IMR-90 (cell line): ENCODE measurements around the gene SMC1B. TPM values are rescaled to one million over a fixed set of nuclear protein-coding genes. Genes with fewer than 3 reads are reported as not detected.

ENCODE experiments used
- ATAC-seq: fragments of 200-7000 bp; cut with Tn5 transposase; 2 replicates; pipeline ENCODE4 v1.9.1; 2020; ENCODE audit warnings: low read depth, mild to moderate bottlenecking, moderate library complexity
- BruUV-seq: library from RNA; stranded (reverse); fragments of 400-500 nt; replicated peaks from 2 replicates; lab custom pipeline; 2021; lab: Mats Ljungman, UMichigan
- CTCF ChIA-PET: fragments of 300-600 bp; formaldehyde crosslinking; extraction: SDS; loops from one replicate; lab custom pipeline; 2021; ENCODE audit warnings: antibody characterized with exemption; lab: Yijun Ruan, JAX
- POLR2A ChIA-PET: fragments of 300-600 bp; sonication (Branson Sonifier 250); formaldehyde crosslinking; loops from one replicate; lab custom pipeline; 2022; ENCODE audit warnings: antibody characterized with exemption; ENCODE audit not compliant: unreplicated experiment; lab: Charles Lee
- DNase-seq: peaks from one replicate; pipeline ENCODE4 v3.0.0; 2013
- H2AFZ ChIP-seq: replicated peaks from 2 replicates; pipeline ENCODE3; 2013; ENCODE audit warnings: low read length, mild to moderate bottlenecking; ENCODE audit not compliant: poor library complexity
- H2AK5ac ChIP-seq: 2 replicates; pipeline ENCODE4 v1.6.1; 2013; ENCODE audit warnings: low read depth, low read length, inconsistent platforms
- H2AK9ac ChIP-seq: replicated peaks from 2 replicates; pipeline ENCODE3; 2013; ENCODE audit warnings: mild to moderate bottlenecking, low read depth, low read length, moderate library complexity; ENCODE audit not compliant: poor library complexity
- H2BK120ac ChIP-seq: 2 replicates; pipeline ENCODE4 v1.6.1; 2013; ENCODE audit warnings: low read depth, low read length, inconsistent platforms
- H2BK15ac ChIP-seq: 3 replicates; pipeline ENCODE4 v1.6.1; 2013; ENCODE audit warnings: low read depth, low read length, inconsistent platforms
- H2BK20ac ChIP-seq: 2 replicates; pipeline ENCODE4 v1.6.1; 2013; ENCODE audit warnings: low read depth, mild to moderate bottlenecking, inconsistent platforms, low read length, moderate library complexity
- H2BK5ac ChIP-seq: 2 replicates; pipeline ENCODE4 v1.6.1; 2013; ENCODE audit warnings: mild to moderate bottlenecking, low read depth, low read length, inconsistent platforms; ENCODE audit not compliant: poor library complexity, severe bottlenecking
- H3K14ac ChIP-seq: replicated peaks from 2 replicates; pipeline ENCODE4 v1.6.1; 2013; ENCODE audit warnings: low read depth, low read length, inconsistent platforms
- H3K18ac ChIP-seq: 2 replicates; pipeline ENCODE4 v1.6.1; 2013; ENCODE audit warnings: low read depth, low read length, control low read depth
- H3K23ac ChIP-seq: 2 replicates; pipeline ENCODE4 v1.6.1; 2013; ENCODE audit warnings: low read depth, low read length, inconsistent platforms
- H3K27ac ChIP-seq: 2 replicates; pipeline ENCODE4 v1.5.1; 2013; ENCODE audit warnings: mild to moderate bottlenecking, control low read depth, low read length; ENCODE audit not compliant: insufficient read depth
- H3K27me3 ChIP-seq: 2 replicates; pipeline ENCODE4 v1.6.1; 2013; ENCODE audit warnings: low read length; ENCODE audit not compliant: control insufficient read depth, insufficient read depth
- H3K36me3 ChIP-seq: 2 replicates; pipeline ENCODE4 v1.6.1; 2013; ENCODE audit warnings: low read length, mixed read lengths; ENCODE audit not compliant: control insufficient read depth, insufficient read depth
- H3K4ac ChIP-seq: 2 replicates; pipeline ENCODE4 v1.6.1; 2013; ENCODE audit warnings: low read depth, low read length, inconsistent platforms
- H3K4me1 ChIP-seq: 2 replicates; pipeline ENCODE4 v1.6.1; 2013; ENCODE audit warnings: low read length, mixed read lengths; ENCODE audit not compliant: control insufficient read depth, insufficient read depth
- H3K4me2 ChIP-seq: 2 replicates; pipeline ENCODE4 v1.6.1; 2013; ENCODE audit warnings: low read depth, mild to moderate bottlenecking, control low read depth, low read length, moderate library complexity
- H3K4me3 ChIP-seq: 2 replicates; pipeline ENCODE4 v1.5.1; 2013; ENCODE audit warnings: low read depth, mild to moderate bottlenecking, control low read depth, low read length, moderate library complexity; ENCODE audit not compliant: insufficient read depth
- H3K56ac ChIP-seq: 2 replicates; pipeline ENCODE4 v1.6.1; 2013; ENCODE audit warnings: low read length, inconsistent platforms; ENCODE audit not compliant: insufficient read depth; ENCODE audit errors: extremely low read depth
- H3K79me1 ChIP-seq, 2 experiments: 2 replicates each; pipeline ENCODE4 v1.6.1; 2013; ENCODE audit warnings: low read length in 2 of 2, inconsistent platforms in 1 of 2, low read depth in 1 of 2
- H3K9ac ChIP-seq: 2 replicates; pipeline ENCODE4 v1.6.1; 2013; ENCODE audit warnings: low read depth, low read length, control low read depth
- H3K9me1 ChIP-seq: 2 replicates; pipeline ENCODE4 v1.6.1; 2013; ENCODE audit warnings: low read length, inconsistent platforms; ENCODE audit not compliant: insufficient read depth
- H3K9me3 ChIP-seq: 2 replicates; pipeline ENCODE4 v1.6.1; 2013; ENCODE audit warnings: low read length; ENCODE audit not compliant: control insufficient read depth, insufficient read depth
- H4K20me1 ChIP-seq: 2 replicates; pipeline ENCODE4 v1.6.1; 2013; ENCODE audit warnings: low read length, inconsistent platforms; ENCODE audit not compliant: insufficient read depth
- H4K5ac ChIP-seq: 2 replicates; pipeline ENCODE4 v1.6.1; 2013; ENCODE audit warnings: mild to moderate bottlenecking, low read depth, low read length, control low read depth
- H4K8ac ChIP-seq, 2 experiments: 2 replicates each; pipeline ENCODE4 v1.6.1; 2013; ENCODE audit warnings: low read depth in 2 of 2, low read length in 2 of 2, control low read depth in 1 of 2, inconsistent platforms in 1 of 2
- H4K91ac ChIP-seq: 2 replicates; pipeline ENCODE4 v1.6.1; 2013; ENCODE audit warnings: low read depth, low read length, inconsistent platforms; ENCODE audit not compliant: insufficient read depth
- CTCF ChIP-seq: conservative IDR thresholded peaks from 2 replicates; pipeline ENCODE4 v1.5.1; 2012; ENCODE audit warnings: mild to moderate bottlenecking, low read depth, low read length, improper control_type of control experiment
- MAZ ChIP-seq: IDR thresholded peaks from 2 replicates; pipeline ENCODE4 v1.6.1; 2012; ENCODE audit warnings: low read depth, mild to moderate bottlenecking, low read length, improper control_type of control experiment, moderate library complexity, borderline replicate concordance
- NFE2L2 ChIP-seq: fragments of 150-350 bp; IDR thresholded peaks from 2 replicates; pipeline ENCODE4 v1.6.1; 2016; ENCODE audit warnings: low read depth, mild to moderate bottlenecking, low read length
- POLR2A ChIP-seq: IDR thresholded peaks from 2 replicates; pipeline ENCODE4 v1.6.1; 2012; ENCODE audit warnings: mild to moderate bottlenecking, low read depth, low read length
- RFX5 ChIP-seq: IDR thresholded peaks from 2 replicates; pipeline ENCODE4 v1.8.0; 2012; ENCODE audit warnings: low read depth, mild to moderate bottlenecking, low read length, moderate library complexity
- WGBS, 2 experiments: methylation state at CpG; one replicate each; pipeline versions ENCODE4 v1.1.5 to v1.1.7; 2013; ENCODE audit warnings: missing lambda C conversion rate in 2 of 2; ENCODE audit not compliant: insufficient read length in 1 of 2; ENCODE audit errors: extremely low coverage in 2 of 2; 5-methylcytosine and 5-hydroxymethylcytosine counted together
- dilution Hi-C: fragments of 300-500 bp; cut with HindIII; formaldehyde crosslinking; loops from one replicate; pipeline ENCODE4 v1.14.3; 2018; ENCODE audit warnings: low sequenced_read_pairs; ENCODE audit not compliant: unreplicated experiment
- in situ Hi-C: fragments of 300-500 bp; cut with MboI; formaldehyde crosslinking; loops from 3 replicates; pipeline ENCODE4 v1.14.3; 2019; ENCODE audit warnings: low sequenced_read_pairs, inconsistent platforms, mixed read lengths
- intact Hi-C: fragments of 100-400 bp; cut with micrococcal nuclease; formaldehyde crosslinking; loops from 2 replicates; pipeline ENCODE4 v1.10.0; 2022
- polyA plus RNA-seq, 3 experiments: library from polyadenylated mRNA; depleted of rRNA; stranded (reverse); fragments of >200 nt; gene quantifications; 2 replicates each; pipeline ENCODE4 v1.2.3, GENCODE V29; 2012; ENCODE audit warnings: low replicate concordance in 1 of 3
- total RNA-seq: library from RNA; depleted of rRNA; stranded (reverse); fragments of >200 nt; gene quantifications from 2 replicates; pipeline ENCODE4 v1.2.3, GENCODE V29; 2012

The SMC1B gene
- total and polyA plus RNA-seq, 2 of the 4 experiments (the other 2 are of a cell fraction): not detected

GRCh38 chr22:45442116-45442515 is 28.7 kb upstream of the SMC1B start:
- Histone ChIP-seq H3K23ac (peak overlapping the region; percentile 65; the same call in 1 of the 2 replicates), H2AFZ (peak overlapping the region; percentile 61), H3K4ac (peak overlapping the region; percentile 90), H2BK15ac (peak overlapping the region; percentile 83; the same call in 1 of the 3 replicates), H2BK20ac (peak overlapping the region; percentile 92; the same call in 1 of the 2 replicates), H4K8ac (peak overlapping the region in 1 of 2 experiments; percentile 74; a peak in 1 of 4 replicates), H2AK5ac (peak overlapping the region; percentile 87; the same call in 1 of the 2 replicates), H3K79me1 (no peaks in the 10 kb centered on the region), H3K27me3 (no peaks in the 10 kb centered on the region), H3K4me2 (no peak overlapping the region), H3K4me3 (no peak overlapping the region), H3K27ac (no peak overlapping the region; the same call in 1 of the 2 replicates), H4K5ac (no peak overlapping the region), H3K9me1 (peaks cover 5% of the 10 kb centered on the region), H2BK5ac (no peak overlapping the region), H2BK120ac (peak overlapping the region; percentile 61), H3K4me1 (peaks cover 21% of the 10 kb centered on the region), H3K9ac (no peak overlapping the region), H3K18ac (peak overlapping the region; percentile 53; the same call in 1 of the 2 replicates), H3K36me3 (no peaks in the 10 kb centered on the region), H4K91ac (peak overlapping the region; percentile 85; the same call in 1 of the 2 replicates), H4K20me1 (no peaks in the 10 kb centered on the region), H2AK9ac (peak overlapping the region; percentile 67), H3K14ac (peak overlapping the region; percentile 73; the same call in 1 of the 2 replicates), H3K9me3 (no peaks in the 10 kb centered on the region), H3K56ac (no peak overlapping the region; the same call in 1 of the 2 replicates)
- ChIA-PET POLR2A (no interaction called here), CTCF (interaction anchor here (0.6 to 2.0 kb wide), 4 partner anchors 57 to 112 kb away, joined by 3 to 8 read pairs (median 6); no protein-coding TSS in a partner anchor)
- ATAC-seq (peak; percentile 9; the same call in 1 of the 2 replicates), DNase-seq (peak; percentile 31)
- intact Hi-C loops (no loop called here), in situ Hi-C loops (no loop called here), dilution Hi-C loops (no loop called here)
- TF ChIP-seq MAZ (no peak), CTCF (no peak), RFX5 (no peak), NFE2L2 (no peak), POLR2A (no peak)
- no TSS peak for BruUV-seq
- WGBS, 2 experiments: no CpG with 5 or more reads among the region's 5 CpGs
